Cardiac septum (tissue), 1 donor: ENCODE results near the gene FCGR3A. TPM values are rescaled to one million over a fixed set of nuclear protein-coding genes. Genes with fewer than 3 reads are reported as not detected.
"Not testable (repeated sequence)": the region's sequence is repeated elsewhere in the genome, so short reads cannot be mapped to it uniquely, and the experiment has no call there.

Experiments used
- DNase-seq: peaks from one replicate; pipeline ENCODE4 v3.0.0-alpha.2; 2020; ENCODE audit warnings: low spot score
- intact Hi-C: fragments of 100-400 bp; cut with DNase I; formaldehyde crosslinking; loops from one replicate; pipeline ENCODE4 v1.14.0; 2022
- total RNA-seq: library from RNA; stranded (reverse); fragmentation: NEBNext Ultra II Directional; extraction: Animal tissue kit (Norgen Biotek cat#: 25700); gene quantifications from one replicate; pipeline ENCODE4 v1.2.1, GENCODE V29; 2021
- donor health status: DM: no; HTN: no; CAD: no.

The FCGR3A gene
- total RNA-seq, 1 donor from 2014 or later: 14.7 TPM

DNA sequence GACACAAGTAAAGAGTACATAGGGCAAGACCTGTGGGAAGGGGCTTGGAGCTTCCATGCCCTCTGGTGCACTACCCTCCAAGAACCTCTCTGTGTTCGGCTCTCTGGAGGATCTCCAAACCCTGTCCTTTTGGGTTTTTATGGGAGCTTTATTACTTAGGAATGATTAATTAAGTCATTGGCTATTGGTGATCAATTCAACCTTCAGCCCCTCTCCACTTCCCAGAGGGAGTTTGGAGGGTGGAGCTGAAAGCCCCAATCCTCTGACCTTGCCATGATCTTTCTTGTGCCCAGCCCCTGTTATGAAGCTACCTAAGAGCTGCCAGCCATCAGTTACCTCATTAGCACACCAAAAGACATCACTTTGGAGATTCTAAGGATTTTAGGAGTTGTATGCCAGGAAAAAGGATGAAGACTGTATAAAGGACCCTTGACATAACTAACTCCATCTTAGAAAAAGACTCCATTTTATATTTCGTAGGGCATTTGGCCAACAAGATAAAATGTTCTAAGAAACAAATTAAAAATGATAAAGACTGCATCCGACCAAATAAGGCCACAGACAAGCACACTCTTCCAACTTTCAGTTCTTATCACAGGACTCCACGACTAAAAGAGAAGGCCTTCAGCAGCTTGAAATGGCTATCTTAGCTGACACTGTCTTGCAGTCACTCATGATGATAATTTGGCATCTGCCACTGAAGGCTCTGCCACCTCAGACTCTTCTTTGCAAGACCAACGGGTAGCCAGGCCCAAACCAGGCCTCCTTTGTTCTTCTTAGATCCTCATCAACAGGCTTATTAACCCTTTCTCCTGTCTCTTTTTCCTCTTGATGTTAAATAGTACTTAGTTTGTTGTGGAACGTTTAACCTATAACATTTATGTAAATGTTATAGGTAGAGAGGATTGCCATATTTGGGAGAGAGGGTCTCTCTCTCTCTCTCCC is 8.2 kb upstream of the FCGR3A start:
- intact Hi-C loops, DNase-seq: not testable (repeated sequence)

- DNase-seq, intact Hi-C loops: not testable (repeated sequence)
Measured at GRCh38 chr1:161556990-161557389, 7.4 kb upstream of the FCGR3A start.

GRCh38 chr1:161556143-161556542 is 6.5 kb upstream of the FCGR3A start:
- DNase-seq, intact Hi-C loops: not testable (repeated sequence)

DNA sequence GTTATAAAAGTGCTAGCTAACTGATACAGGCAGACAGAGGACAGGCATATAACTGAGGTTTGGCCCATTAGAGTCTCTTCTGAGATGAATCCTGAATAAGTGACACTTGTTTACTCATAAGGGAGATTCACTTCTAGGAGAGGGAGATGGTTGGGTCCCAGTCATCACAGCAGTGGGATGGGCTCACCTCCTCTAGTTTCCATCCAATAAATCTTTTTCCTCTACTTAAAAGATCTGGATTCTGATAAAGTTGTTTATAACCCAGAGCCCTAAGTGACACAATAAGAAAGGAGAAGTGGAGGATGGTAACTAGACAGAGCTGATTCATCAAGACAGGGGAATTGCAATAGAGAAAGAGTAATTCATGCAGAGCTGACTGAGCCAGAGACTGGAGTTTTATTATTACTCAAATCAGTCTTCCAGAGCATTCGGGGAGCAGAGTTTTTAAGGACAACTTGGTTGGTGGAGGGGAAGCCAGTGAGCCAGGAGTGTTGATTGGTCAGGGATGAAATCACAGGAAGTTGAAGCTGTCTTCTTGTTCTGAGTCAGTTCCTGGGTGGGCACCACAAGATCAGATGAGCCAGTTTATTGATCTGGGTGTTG is 5.3 kb upstream of the FCGR3A start:
- DNase-seq, intact Hi-C loops: not testable (repeated sequence)

- intact Hi-C loops, DNase-seq: not testable (repeated sequence)
Measured at GRCh38 chr1:161554340-161554739, 4.7 kb upstream of the FCGR3A start.

GRCh38 chr1:161553631-161554030 is 4.0 kb upstream of the FCGR3A start:
- DNase-seq, intact Hi-C loops: not testable (repeated sequence)

DNA sequence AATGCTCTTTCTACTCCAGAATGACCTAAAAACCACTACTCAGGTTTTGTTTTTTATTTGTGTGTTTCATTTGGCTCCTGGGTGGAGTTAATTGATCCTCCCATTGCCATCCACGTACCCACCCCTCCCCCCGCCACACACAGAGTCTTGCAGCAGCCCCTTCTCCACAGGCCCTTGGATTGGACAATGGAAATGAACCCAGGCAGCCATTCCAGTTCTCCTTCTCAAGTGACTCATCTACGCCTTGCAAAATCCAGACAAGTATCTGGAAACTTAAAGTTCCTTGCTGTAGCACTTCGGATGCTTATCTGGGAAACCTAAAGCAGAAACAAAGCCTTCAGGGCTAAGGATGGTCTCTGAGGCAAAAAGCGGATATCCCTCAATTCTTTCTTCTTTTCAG is 1.3 kb upstream of the FCGR3A start:
- not testable (repeated sequence) for DNase-seq

DNA sequence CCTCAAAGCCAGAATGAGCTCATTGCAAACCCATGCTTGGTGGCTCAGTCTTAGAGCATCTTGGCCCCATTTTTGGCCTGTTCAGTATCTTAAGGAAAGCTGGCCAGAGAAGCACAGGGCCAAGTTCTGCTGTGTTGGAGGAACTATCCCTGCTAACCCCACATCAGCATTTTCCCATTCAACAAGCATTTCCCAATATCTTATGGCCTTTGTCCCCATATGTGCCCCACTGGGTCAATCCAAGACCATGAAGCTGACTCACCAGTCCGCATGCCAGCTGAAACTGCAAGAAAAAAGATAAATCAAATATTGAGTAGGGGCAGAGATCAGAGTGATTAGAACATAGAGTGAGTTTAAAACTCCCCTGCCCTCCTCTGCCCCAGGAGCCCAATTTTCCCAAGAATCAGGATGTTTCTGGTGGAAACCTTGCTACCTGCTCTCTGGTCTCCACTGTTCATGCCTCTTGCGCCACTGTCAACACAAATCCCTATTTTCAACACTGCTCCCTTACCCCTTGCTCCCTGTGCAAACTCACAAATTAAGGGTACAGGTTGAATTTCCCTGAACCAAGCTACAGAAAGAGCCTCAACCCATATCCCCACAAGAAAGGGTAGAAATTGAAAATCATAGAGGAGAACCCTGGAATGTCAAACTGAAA is 740 bp downstream of the FCGR3A start:
- DNase-seq, intact Hi-C loops: not testable (repeated sequence)

More for the DNA sequence above, 1.3 kb upstream of the FCGR3A start:
- intact Hi-C loops: not testable (repeated sequence)

DNA sequence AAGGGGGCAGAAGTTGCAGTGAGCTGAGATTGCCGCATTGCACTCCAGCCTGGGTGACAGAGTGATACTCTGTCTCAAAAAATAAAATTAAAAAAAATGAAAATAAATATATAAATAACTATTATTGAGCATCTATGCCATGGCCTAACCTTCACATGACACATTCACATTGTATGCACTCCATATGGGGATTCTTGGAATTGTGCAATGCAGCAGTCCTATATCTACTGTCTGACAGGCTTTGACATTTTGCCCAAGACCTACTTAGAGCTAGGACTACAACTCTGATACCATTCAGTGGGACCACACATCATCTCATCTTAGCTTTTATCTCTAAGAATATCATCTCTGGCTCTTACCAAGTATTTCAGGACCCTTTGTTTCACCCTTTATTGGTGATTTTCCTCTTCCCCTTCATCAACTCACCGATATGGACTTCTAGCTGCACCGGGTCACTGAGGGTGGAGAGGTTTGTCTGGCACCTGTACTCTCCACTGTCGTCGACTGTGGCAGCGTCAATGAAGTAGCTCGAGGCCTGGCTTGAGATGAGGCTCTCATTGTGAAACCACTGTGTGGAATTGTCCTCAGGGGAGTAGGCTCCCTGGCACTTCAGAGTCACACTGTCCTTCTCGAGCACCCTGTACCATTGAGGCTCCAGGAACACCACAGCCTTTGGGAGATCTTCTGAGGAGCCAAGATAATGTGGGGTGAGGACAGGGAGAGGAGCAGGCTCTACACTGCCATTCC is 1.4 kb downstream of the FCGR3A start:
- intact Hi-C loops, DNase-seq: not testable (repeated sequence)

DNA sequence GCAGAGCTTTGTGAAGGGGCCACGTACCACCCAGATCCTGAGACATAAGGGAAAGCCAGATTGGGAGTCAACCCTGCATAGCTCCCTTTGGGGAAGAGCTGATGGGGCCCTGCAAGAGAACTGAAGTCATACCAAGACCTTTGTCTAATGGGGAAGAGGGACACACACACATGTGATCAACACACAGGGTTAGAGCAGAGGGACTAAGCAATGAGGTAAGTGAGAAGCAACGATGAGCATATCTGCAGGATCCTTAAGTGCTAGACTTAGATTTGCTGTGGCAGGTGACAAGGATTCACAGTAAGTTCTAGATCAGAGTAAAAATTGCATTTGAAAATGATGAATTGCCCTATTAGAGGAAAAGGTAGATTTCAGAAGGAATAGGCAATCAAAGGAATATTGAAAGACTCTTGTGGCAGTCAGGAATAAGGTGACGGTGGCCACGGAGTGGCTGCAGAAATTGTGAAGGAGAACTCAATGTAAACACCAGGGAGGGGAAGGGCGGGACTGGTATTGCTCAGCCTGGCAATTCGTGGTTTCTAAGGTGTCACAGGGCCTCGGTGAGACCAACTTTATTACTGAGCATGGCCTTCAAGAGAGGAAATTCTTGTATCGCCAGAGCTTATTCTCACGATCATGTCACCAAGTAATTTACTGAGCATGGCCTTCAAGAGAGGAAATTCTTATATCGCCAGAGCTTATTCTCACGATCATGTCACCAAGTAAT is 4.5 kb downstream of the FCGR3A start:
- intact Hi-C loops, DNase-seq: not testable (repeated sequence)

GRCh38 chr1:161543125-161543524 is 6.5 kb downstream of the FCGR3A start:
- intact Hi-C loops, DNase-seq: not testable (repeated sequence)

DNA sequence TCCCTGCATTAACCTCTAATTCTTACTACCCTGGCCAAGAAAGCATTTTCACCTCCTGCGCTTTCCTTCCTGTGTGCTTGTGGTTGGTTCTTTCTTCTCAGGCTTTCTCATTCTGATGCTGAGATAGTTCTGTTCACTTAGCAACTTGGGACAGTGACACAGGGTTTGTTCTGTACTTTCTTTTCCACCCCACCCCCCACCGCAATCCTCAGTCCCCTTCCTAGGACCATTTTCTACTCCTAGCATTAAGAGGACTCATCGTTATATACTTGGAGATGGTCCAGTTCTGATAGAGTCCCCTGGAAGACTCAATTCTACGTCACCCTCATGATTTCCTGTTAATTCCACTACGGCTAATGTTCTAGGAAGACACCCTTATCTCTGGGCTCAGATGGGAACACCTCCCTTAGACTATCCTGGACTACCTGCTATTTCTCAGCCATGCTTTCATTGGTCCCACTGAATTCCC is 7.5 kb downstream of the FCGR3A start:
- DNase-seq, intact Hi-C loops: not testable (repeated sequence)

DNA sequence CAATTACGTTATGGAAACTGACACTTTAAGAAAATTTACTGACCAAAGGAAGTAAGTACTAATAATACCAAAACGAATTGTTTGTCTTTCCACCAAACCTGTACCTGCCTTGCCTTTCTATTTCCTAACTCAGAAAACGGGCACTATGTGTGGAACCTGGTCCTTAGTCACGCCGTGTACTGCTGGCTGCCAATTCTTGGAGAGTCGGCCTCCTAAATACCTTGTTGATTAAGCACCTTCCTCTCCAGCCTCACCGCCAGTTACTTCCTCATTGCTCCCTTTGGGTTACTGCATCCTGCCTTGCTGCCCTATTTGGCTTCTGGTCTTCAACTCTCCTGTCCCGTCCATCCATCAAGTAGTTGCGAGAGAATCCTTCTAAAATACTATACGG is 9.1 kb downstream of the FCGR3A start:
- DNase-seq, intact Hi-C loops: not testable (repeated sequence)

GRCh38 chr1:161539731-161540569 is 9.7 kb downstream of the FCGR3A start:
- intact Hi-C loops, DNase-seq: not testable (repeated sequence)

DNA sequence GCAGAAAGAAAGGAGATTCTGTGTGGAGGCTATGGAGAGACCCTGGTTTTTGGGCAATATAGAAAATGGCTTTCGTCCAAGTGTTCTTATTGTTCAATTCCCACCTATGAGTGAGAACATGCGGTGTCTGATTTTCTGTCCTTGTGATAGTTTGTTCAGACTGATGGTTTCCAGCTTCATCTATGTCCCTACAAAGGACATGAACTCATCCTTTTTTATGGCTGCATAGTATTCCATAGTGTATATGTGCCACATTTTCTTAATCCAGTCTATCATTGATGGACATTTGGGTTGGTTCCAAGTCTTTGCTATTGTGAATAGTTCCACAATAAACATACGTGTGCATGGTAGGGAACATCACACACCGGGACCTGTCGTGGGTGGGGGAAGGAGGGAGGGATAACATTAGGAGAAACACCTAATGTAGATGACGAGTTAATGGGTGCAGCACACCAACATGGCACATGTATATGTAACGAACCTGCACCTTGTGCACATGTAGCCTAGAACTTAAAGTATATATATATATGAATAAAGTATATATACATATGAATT is 10.6 kb downstream of the FCGR3A start:
- DNase-seq, intact Hi-C loops: not testable (repeated sequence)

- DNase-seq, intact Hi-C loops: not testable (repeated sequence)
Measured at GRCh38 chr1:161537068-161537669, 12.4 kb downstream of the FCGR3A start.
